Activated CD8-positive, alpha-beta memory T cell treated with anti-CD3 and anti-CD28 coated beads, Interleukin-2, amount 50 U/mL, for 24 hours (primary cell): Measurements from ENCODE around the gene MFF.

Experiments
- DNase-seq: peaks from one replicate; pipeline ENCODE4 v3.0.0-alpha.2; 2020; ENCODE audit errors: extremely low read depth

MFF gene

GRCh38 chr2:227406177-227407031 is 81.4 kb downstream of the MFF start:
- no peak for DNase-seq
